Activated naive CD4-positive, alpha-beta T cell treated with anti-CD3 and anti-CD28 coated beads, Interleukin-2, amount 10 ng/mL, durations not matched to agents 7 days and 5 days (primary cell): ENCODE measurements around the gene PHYH.
"Not testable (repeated sequence)": the region's sequence is repeated elsewhere in the genome, so short reads cannot be mapped to it uniquely, and the experiment has no call there.

Experiments
- CTCF ChIA-PET: fragments of 350-600 bp; sonication (Branson Sonifier 250); formaldehyde crosslinking; loops from one replicate; lab custom pipeline; 2021; ENCODE audit warnings: antibody characterized with exemption; lab: Charles Lee
- DNase-seq: peaks from one replicate; pipeline ENCODE4 v3.0.0-alpha.2; 2020
- H3K27ac Mint-ChIP-seq: one replicate; pipeline ENCODE4 v1.8.0; 2021; ENCODE audit warnings: mild to moderate bottlenecking, moderate library complexity, mixed read lengths
- H3K27me3 Mint-ChIP-seq: one replicate; pipeline ENCODE4 v1.8.0; 2021; ENCODE audit warnings: mild to moderate bottlenecking, mixed read lengths
- H3K36me3 Mint-ChIP-seq: one replicate; pipeline ENCODE4 v1.8.0; 2021; ENCODE audit warnings: mixed read lengths
- H3K4me1 Mint-ChIP-seq: one replicate; pipeline ENCODE4 v1.8.0; 2021; ENCODE audit warnings: mixed read lengths
- H3K4me3 Mint-ChIP-seq: one replicate; pipeline ENCODE4 v1.8.0; 2021; ENCODE audit warnings: mild to moderate bottlenecking, moderate library complexity, mixed read lengths
- H3K9me3 Mint-ChIP-seq: one replicate; pipeline ENCODE4 v1.8.0; 2021; ENCODE audit warnings: mixed read lengths

Gene PHYH

DNA sequence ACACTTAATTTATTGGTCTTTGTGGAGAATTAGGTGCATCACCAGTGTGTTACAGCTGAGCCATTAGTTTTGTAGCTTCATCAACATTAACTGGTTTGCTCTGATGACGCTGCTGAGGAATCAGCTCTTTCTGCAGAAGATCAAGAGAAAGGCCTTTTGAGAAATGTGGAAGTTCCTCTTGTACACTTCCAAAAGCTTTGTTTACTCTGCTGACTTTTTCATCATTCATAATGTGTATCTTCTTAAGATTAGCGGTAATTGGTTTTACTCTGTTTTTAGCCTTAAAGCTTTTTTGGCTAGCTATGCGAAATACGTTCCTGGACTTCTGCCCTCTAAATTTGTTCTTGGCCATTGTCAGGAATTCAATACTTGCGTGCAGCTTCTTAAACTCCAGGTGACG is 8.2 kb upstream of the PHYH start:
- H3K36me3 Mint-ChIP-seq: no peaks in the 10 kb centered on the region
- CTCF ChIA-PET: interaction anchor here (0.7 kb wide), 1 partner anchor 181 kb away, joined by 3 read pairs; no protein-coding TSS in a partner anchor
- DNase-seq: no peak
- no peak overlapping the region for H3K27ac Mint-ChIP-seq
- H3K9me3 Mint-ChIP-seq: no peaks in the 10 kb centered on the region
- no peak overlapping the region for H3K4me3 Mint-ChIP-seq
- H3K27me3 Mint-ChIP-seq: no peaks in the 10 kb centered on the region
- H3K4me1 Mint-ChIP-seq: no peaks in the 10 kb centered on the region

DNA sequence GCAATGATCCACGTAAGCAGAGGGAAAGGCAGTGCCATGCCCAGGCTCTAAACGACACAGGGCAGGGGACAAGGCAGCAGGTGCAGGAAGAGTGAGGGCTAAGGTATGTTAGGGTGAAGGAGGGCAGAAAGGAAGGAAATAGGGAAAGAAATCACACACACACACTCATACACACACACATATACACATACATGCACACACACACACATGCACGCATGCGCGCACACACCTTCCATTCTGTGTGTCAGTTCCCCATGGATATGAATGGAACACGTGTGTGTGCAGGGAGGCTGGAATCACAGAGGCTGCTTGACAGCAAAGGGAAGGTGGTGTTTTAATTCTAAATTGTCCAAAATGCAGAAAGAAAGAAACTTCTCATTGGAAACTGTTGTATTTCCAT is 6.2 kb upstream of the PHYH start:
- Mint-ChIP-seq H3K4me1 (peaks cover 15% of the 10 kb centered on the region), H3K27me3 (no peaks in the 10 kb centered on the region), H3K9me3 (no peaks in the 10 kb centered on the region), H3K27ac (no peak overlapping the region), H3K4me3 (no peak overlapping the region), H3K36me3 (peaks cover 2% of the 10 kb centered on the region)
- DNase-seq: no peak
- CTCF ChIA-PET: interaction anchor here (2.0 kb wide), 1 partner anchor 145 kb away, joined by 7 read pairs; the partner anchor contains the start of gene MCM10

DNA sequence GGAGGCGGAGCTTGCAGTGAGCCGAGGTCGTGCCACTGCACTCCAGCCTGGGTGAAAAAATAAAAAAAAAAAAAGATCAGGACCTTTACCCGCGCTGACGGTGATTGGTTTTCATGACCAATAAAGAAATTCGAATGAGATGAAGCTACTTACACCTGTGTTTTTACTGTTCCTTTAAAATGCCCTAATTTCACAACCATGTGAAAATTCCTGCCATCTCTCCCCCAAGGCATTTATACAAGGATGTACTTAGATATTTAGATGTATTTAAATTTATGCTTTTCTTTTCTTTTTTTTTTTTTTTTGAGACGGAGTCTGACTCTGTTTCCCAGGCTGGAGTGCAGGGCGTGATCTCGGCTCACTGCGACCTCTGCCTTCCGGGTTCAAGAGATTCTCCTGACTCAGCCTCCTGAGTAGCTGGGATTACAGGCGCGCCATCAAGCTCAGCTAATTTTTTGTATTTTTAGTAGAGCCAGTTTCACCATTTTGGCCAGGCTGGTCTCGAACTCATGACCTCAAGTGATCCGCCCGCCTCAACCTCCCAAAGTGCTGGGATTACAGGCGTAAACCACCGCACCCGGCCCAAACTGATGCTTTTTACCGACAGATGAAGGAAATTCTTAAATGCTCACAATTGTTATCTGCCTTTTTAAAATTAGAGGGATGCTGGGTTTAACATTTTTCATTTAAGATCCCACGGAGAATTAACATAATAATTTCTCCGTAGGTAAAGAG is 3.1 kb upstream of the PHYH start:
- Mint-ChIP-seq H3K9me3 (no peaks in the 10 kb centered on the region), H3K4me3 (peak overlapping the region; percentile 75), H3K4me1 (peaks cover 29% of the 10 kb centered on the region), H3K27ac (peak overlapping the region; percentile 100), H3K27me3 (no peaks in the 10 kb centered on the region), H3K36me3 (peaks cover 2% of the 10 kb centered on the region)
- CTCF ChIA-PET: interaction anchor here (0.9 to 2.7 kb wide), 12 partner anchors 16 to 141 kb away, joined by 3 to 17 read pairs (median 5); partner anchors contain the start of gene MCM10
- no peak for DNase-seq

GRCh38 chr10:13298748-13299436 is 972 bp downstream of the PHYH start:
- peak overlapping the region; percentile 24 for H3K27ac Mint-ChIP-seq
- peaks cover 2% of the 10 kb centered on the region for H3K36me3 Mint-ChIP-seq
- H3K4me1 Mint-ChIP-seq: peaks cover 29% of the 10 kb centered on the region
- no peaks in the 10 kb centered on the region for H3K27me3 Mint-ChIP-seq
- H3K9me3 Mint-ChIP-seq: no peaks in the 10 kb centered on the region
- peak overlapping the region; percentile 69 for H3K4me3 Mint-ChIP-seq
- CTCF ChIA-PET: no interaction called here
- no peak for DNase-seq

- H3K27ac Mint-ChIP-seq: no peak overlapping the region
- DNase-seq: no peak
- no peaks in the 10 kb centered on the region for H3K9me3 Mint-ChIP-seq
- CTCF ChIA-PET: no interaction called here
- H3K36me3 Mint-ChIP-seq: peaks cover 2% of the 10 kb centered on the region
- no peak overlapping the region for H3K4me3 Mint-ChIP-seq
- H3K27me3 Mint-ChIP-seq: no peaks in the 10 kb centered on the region
- peaks cover 17% of the 10 kb centered on the region for H3K4me1 Mint-ChIP-seq
These were observed 3.4 kb downstream of the PHYH start for GRCh38 chr10:13296476-13296875.

GRCh38 chr10:13294784-13295183 is 5.1 kb downstream of the PHYH start:
- CTCF ChIA-PET: no interaction called here

GRCh38 chr10:13291821-13292773 is 7.8 kb downstream of the PHYH start:
- CTCF ChIA-PET: no interaction called here
- Mint-ChIP-seq H3K4me3 (no peak overlapping the region), H3K27me3 (no peaks in the 10 kb centered on the region), H3K36me3 (peaks cover 2% of the 10 kb centered on the region), H3K9me3 (no peaks in the 10 kb centered on the region), H3K27ac (no peak overlapping the region), H3K4me1 (peaks cover 8% of the 10 kb centered on the region)
- no peak for DNase-seq

More at GRCh38 chr10:13294784-13295183, 5.1 kb downstream of the PHYH start:
- Mint-ChIP-seq H3K9me3 (no peaks in the 10 kb centered on the region), H3K4me3 (no peak overlapping the region), H3K27me3 (no peaks in the 10 kb centered on the region), H3K4me1 (peaks cover 5% of the 10 kb centered on the region), H3K36me3 (peaks cover 2% of the 10 kb centered on the region), H3K27ac (no peak overlapping the region)
- DNase-seq: no peak

GRCh38 chr10:13291061-13291460 is 8.8 kb downstream of the PHYH start:
- Mint-ChIP-seq H3K4me1 (peaks cover 8% of the 10 kb centered on the region), H3K4me3 (no peak overlapping the region), H3K27ac (no peak overlapping the region), H3K36me3 (peaks cover 2% of the 10 kb centered on the region), H3K27me3 (no peaks in the 10 kb centered on the region), H3K9me3 (no peaks in the 10 kb centered on the region)
- no peak for DNase-seq
- CTCF ChIA-PET: no interaction called here

DNA sequence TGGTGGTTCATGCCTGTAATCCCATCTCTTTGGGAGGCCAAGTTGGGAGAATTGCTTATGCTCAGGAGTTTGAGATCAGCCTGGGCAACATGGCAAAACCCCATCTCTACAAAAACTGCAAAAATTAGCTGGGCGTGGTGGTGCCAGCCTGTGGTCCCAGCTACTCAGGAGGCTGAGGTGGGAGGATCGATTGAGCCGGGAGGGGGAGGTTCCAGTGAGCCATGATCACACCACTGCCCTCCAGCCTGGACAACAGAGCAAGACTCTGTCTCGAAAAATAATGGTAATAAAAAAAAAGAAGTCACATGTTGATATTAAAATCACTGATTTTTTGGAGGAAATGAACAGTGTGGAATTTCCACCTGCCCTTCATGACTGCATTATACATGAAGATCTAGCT is 15.8 kb downstream of the PHYH start:
- no peaks in the 10 kb centered on the region for H3K27me3 Mint-ChIP-seq
- no peak overlapping the region for H3K4me3 Mint-ChIP-seq
- H3K4me1 Mint-ChIP-seq: peaks cover 8% of the 10 kb centered on the region
- no peaks in the 10 kb centered on the region for H3K9me3 Mint-ChIP-seq
- no peak for DNase-seq
- H3K36me3 Mint-ChIP-seq: no peaks in the 10 kb centered on the region
- H3K27ac Mint-ChIP-seq: no peak overlapping the region
- CTCF ChIA-PET: no interaction called here

DNA sequence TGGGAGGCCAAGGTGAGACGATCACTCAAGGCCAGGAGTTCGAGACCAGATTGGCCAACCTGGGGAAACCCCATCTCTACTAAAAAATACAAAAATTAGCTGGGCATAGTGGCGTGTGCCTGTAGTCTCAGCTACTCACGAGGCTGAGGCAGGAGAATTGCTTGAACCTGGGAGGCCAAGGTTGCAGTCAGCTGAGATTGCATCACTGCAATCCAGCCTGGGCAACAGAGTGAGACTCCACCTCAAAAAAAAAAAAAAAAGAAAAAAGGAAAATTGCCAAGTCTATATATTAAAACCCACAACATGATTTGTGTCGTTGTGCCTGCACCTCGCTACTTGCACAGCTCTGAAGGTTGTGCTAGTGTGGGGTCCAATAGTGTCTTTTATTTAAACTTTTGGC is 17.5 kb downstream of the PHYH start:
- H3K36me3 Mint-ChIP-seq, CTCF ChIA-PET, H3K27me3 Mint-ChIP-seq: not testable (repeated sequence)

DNA sequence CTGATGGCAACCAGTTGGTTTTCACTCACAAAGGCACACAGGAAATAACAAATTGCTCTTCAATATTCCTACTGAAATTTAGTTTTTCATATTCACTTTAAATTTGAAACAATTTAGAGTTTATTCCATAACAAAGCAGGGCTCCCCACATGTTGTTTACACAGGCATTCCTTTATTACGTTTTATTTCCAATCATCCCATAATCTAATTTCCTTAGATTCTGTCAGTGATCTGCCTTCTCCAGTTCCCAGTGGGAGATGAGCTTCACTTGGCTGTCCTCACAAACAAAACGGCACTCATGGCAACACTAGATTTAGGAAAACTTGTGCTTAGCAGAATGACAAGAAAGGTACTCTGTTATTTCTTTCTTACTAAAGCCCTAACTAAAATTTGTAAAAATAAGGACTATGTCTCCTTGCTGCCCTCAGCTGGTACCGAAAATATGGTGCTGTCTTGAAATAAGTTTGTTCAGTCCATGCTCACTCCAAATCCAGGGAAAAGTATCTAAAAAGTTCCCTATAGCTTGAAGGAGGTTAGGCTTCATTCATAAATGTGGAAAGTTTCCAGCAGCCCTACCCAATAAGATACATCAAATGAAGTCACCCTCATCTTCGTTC is 23.0 kb downstream of the PHYH start:
- Mint-ChIP-seq H3K9me3 (no peaks in the 10 kb centered on the region), H3K4me3 (no peak overlapping the region), H3K36me3 (no peaks in the 10 kb centered on the region), H3K27me3 (no peaks in the 10 kb centered on the region), H3K27ac (no peak overlapping the region), H3K4me1 (no peaks in the 10 kb centered on the region)
- no peak for DNase-seq
- CTCF ChIA-PET: interaction anchor here (0.6 kb wide), 1 partner anchor 84 kb away, joined by 3 read pairs; no protein-coding TSS in a partner anchor

More for the DNA sequence above, 17.5 kb downstream of the PHYH start:
- not testable (repeated sequence) for H3K9me3 Mint-ChIP-seq, H3K4me1 Mint-ChIP-seq, DNase-seq, H3K27ac Mint-ChIP-seq, H3K4me3 Mint-ChIP-seq

GRCh38 chr10:13276146-13276545 is 23.7 kb downstream of the PHYH start:
- not testable (repeated sequence) for H3K4me3 Mint-ChIP-seq, H3K27me3 Mint-ChIP-seq, H3K4me1 Mint-ChIP-seq, H3K9me3 Mint-ChIP-seq, H3K27ac Mint-ChIP-seq, DNase-seq, H3K36me3 Mint-ChIP-seq
- CTCF ChIA-PET: interaction anchor here (0.6 kb wide), 1 partner anchor 83 kb away, joined by 3 read pairs; no protein-coding TSS in a partner anchor

DNA sequence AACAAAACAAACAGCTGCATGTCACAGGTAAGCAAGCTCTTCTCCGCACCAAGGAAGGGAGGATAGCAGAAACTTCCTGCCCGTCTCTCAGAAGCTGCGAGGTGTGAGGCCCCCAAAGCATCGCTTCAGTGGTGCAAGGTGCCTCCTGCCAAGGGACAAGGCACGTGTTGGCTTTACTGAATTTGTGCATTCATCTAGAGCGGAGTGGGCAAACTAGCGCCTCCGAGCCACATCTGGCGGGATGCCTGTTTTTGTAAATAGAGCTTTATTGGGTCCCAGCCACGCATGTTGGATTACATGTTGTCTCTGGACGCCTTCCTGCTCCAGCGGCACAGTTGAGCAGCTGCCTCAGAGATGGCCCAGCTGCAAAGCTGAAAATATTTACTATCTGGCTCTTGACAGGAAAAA is 27.7 kb downstream of the PHYH start:
- Mint-ChIP-seq H3K27ac (no peak overlapping the region), H3K4me3 (no peak overlapping the region), H3K9me3 (no peaks in the 10 kb centered on the region), H3K27me3 (no peaks in the 10 kb centered on the region), H3K36me3 (no peaks in the 10 kb centered on the region), H3K4me1 (peaks cover 3% of the 10 kb centered on the region)
- CTCF ChIA-PET: interaction anchor here (1.4 to 2.2 kb wide), 3 partner anchors 30 to 80 kb away, joined by 6 to 8 read pairs (median 6); no protein-coding TSS in a partner anchor
- DNase-seq: no peak
